DMS114 treated with DMSO at 0.1 percent for 48 hours (cell line): ENCODE results near the gene GALNT15.

Experiments
- DNase-seq: peaks from one replicate; lab custom pipeline; 2025; ENCODE audit not compliant: unreplicated experiment; lab: John Stamatoyannopoulos, UW

GALNT15 gene

GRCh38 chr3:16186565-16186964 is 12.1 kb downstream of the GALNT15 start:
- no peak for DNase-seq

- no peak for DNase-seq
Measured at GRCh38 chr3:16187213-16187790, 12.8 kb downstream of the GALNT15 start.

- DNase-seq: no peak
Measured at GRCh38 chr3:16188071-16188470, 13.6 kb downstream of the GALNT15 start.

GRCh38 chr3:16189201-16189600 is 14.7 kb downstream of the GALNT15 start:
- no peak for DNase-seq

GRCh38 chr3:16190704-16191103 is 16.2 kb downstream of the GALNT15 start:
- no peak for DNase-seq

GRCh38 chr3:16191591-16191990 is 17.1 kb downstream of the GALNT15 start:
- no peak for DNase-seq

GRCh38 chr3:16192176-16192811 is 17.8 kb downstream of the GALNT15 start:
- DNase-seq: no peak

GRCh38 chr3:16198427-16198826 is 23.9 kb downstream of the GALNT15 start:
- no peak for DNase-seq

GRCh38 chr3:16199769-16200168 is 25.3 kb downstream of the GALNT15 start:
- DNase-seq: no peak

GRCh38 chr3:16200411-16200810 is 25.9 kb downstream of the GALNT15 start:
- DNase-seq: no peak

- no peak for DNase-seq
Measured at GRCh38 chr3:16203031-16203430, 28.6 kb downstream of the GALNT15 start.

- DNase-seq: no peak
Measured at GRCh38 chr3:16203671-16204629, 29.5 kb downstream of the GALNT15 start.

- no peak for DNase-seq
Measured at GRCh38 chr3:16204751-16205150, 30.3 kb downstream of the GALNT15 start.

GRCh38 chr3:16205156-16205870 is 30.8 kb downstream of the GALNT15 start:
- DNase-seq: no peak

- DNase-seq: no peak
Measured at GRCh38 chr3:16207031-16207430, 32.6 kb downstream of the GALNT15 start.

- DNase-seq: no peak
Measured at GRCh38 chr3:16211176-16211904, 36.9 kb downstream of the GALNT15 start.

- no peak for DNase-seq
Measured at GRCh38 chr3:16214366-16214765, 39.9 kb downstream of the GALNT15 start.

- no peak for DNase-seq
Measured at GRCh38 chr3:16216373-16216935, 42.0 kb downstream of the GALNT15 start.

- no peak for DNase-seq
Measured at GRCh38 chr3:16219777-16220176, 45.3 kb downstream of the GALNT15 start.

- no peak for DNase-seq
Measured at GRCh38 chr3:16221990-16222389, 47.5 kb downstream of the GALNT15 start.
